CD4-positive, alpha-beta T cell treated with Interleukin-15 for 4 hours (primary cell): ENCODE results near the gene MGST2.
"Not testable (repeated sequence)": the region's sequence is repeated elsewhere in the genome, so short reads cannot be mapped to it uniquely, and the experiment has no call there.

Experiments
- DNase-seq: peaks from one replicate; pipeline ENCODE4 v3.0.0-alpha.2; 2020; ENCODE audit warnings: low spot score

The MGST2 gene

DNA sequence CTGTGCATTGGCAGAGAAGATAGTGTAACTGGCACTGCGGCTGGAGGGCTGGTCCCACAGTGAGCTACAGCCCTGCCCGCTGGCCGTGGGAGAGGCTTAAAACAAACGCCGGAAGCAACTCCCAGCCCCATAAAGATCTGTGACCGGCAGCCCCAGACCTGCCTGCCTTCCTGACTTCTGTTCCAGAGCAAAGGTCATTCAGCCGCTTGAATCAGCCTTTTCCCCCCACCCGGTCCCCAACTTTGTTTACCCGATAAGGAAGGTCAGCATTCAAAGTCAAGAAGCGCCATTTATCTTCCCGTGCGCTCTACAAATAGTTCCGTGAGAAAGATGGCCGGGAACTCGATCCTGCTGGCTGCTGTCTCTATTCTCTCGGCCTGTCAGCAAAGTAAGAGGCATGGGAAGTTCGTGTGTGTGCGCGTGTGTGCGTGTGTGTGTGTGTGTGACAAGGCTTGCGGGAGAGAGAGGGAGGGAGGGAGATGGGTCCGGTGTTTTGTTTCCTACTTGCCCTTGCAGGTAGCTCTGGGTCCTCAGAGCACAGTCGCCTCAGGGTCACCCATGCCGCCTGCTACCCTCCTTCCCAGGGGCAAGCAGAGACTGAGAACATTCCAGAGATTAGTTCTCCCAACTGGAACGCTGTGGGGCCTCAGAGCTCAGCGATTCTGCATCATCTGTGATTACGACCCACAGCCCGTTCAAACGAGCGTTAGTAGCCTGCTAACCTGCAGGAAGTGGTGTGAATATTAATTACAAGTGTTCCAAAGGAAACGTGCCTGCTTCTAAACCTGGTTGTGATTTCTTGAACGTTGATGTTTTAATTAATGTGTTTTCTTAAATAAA, at the start of gene MGST2:
Gene MGST2, plus strand, starts transcription at position 130 of the 840 bp plus-strand sequence. Its CDS starts 201 bp downstream, at position 331.
- peak; percentile 12 for DNase-seq

GRCh38 chr4:139617702-139618490, 47.7 kb upstream of the MGST2 start:
- DNase-seq: no peak

- DNase-seq: no peak
Observed at GRCh38 chr4:139619644-139620043, 46.0 kb upstream of the MGST2 start.

DNA sequence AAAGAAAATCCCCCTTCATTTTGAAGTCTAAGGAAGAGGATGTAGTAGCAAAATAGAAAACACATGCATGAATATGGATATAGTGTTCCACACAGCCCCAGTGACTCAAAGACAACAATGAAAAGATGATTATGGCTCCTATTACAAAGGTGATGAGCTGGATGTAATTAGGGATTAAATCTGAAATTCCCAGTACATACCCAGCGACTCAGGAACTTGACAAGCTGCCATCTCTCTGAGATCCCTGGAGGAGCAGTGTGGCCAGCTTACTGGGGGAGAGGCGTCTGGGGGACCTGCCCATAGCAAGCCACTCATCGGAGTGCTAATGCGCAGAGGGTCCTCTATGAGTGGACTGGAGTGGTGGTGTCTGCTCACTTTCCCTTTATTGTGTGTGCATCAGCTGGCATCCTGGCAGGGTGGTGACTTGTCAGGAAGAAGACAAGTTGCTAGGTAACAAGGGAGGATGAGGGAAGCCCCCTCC, 42.7 kb upstream of the MGST2 start:
- no peak for DNase-seq

DNA sequence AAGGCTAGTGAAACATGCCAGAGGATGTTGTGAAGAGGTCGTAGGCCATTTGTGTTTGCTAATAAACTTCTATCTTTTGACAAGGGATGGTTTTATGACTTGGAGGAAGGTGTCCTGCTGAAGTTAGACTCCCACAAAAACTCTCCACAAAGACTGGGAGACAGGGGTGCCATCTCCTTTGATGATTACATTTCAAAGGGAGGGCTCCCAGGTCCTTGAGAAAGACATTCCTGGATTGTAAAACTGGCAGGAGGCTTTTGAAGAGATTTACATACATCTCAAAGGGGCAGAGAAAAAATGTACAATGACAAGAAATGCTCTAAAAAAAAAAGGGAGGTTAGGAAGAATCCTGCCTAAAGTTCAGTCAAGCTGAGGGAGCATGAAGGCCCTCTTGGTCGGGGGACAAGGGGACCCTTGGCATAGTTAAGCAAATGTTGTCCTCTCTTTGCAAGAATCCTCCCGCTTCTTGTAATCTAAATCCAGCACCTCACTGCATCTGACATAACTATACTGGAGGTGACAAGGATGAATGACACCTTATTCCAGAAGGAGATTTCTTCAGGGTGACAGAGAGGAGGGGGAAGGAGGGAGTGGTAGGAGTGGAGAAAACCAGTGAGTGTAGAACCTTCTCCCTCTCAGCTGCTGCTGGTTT, 41.1 kb upstream of the MGST2 start:
- DNase-seq: no peak

GRCh38 chr4:139625093-139625455, 40.5 kb upstream of the MGST2 start:
- no peak for DNase-seq

- no peak for DNase-seq
Observed at GRCh38 chr4:139625482-139625881, 40.1 kb upstream of the MGST2 start.

GRCh38 chr4:139628184-139629012, 37.2 kb upstream of the MGST2 start:
- DNase-seq: no peak

DNA sequence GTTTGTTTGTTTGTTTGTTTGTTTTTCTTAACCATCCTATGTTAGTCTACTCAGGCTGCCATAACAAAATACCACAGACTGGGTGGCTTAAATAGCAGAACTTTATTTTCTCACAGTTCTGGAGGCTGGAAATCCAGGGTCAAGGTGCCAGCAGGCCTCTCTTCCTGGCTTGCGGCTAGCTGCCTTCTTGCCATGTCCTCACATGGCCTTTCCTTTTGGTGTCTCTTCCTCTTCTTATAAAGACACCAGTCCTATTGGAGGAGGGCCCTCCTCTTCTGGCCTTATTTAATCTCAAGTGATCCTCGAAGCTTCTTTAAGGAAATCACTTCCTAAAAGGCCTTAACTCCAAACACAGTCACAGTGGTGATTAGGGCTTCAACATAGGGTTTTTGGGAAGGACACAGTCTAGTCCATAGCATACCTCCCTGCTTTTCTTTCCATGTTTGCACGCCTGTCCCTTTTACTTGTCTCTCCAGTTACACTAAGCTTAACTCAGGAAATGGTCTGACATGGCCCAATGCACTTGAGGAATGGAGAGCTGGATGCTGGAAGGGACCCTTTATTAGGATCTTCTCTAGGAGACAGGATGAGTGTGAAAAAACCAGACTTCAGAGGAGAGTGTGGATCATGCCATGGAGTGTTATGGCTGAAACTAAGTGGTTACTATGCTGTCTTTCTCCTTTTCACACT, 36.0 kb upstream of the MGST2 start:
- no peak for DNase-seq

- no peak for DNase-seq
Observed at GRCh38 chr4:139630126-139630495, 35.5 kb upstream of the MGST2 start.

GRCh38 chr4:139630991-139631390, 34.6 kb upstream of the MGST2 start:
- DNase-seq: no peak

- DNase-seq: no peak
Observed at GRCh38 chr4:139631791-139632190, 33.8 kb upstream of the MGST2 start.

DNA sequence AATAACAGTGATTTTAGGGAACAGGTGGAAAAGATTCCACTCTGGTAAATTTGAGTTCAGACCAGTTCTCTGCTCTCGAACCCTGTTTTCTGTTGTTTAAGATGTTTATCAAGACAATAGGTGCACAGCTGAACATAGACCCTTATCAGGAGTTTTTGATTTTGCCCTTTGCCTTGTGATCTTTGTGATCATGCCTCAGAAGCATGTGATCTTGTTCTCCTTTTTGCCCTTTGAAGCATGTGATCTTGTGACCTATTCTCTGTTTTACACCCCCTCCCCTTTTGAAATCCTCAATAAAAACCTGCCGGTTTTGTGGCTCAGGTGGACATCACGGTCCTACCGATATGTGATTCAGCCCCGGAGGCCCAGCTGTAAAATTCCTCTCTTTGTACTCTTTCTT, 32.9 kb upstream of the MGST2 start:
- DNase-seq: not testable (repeated sequence)

- DNase-seq: no peak
Observed at GRCh38 chr4:139633195-139633594, 32.4 kb upstream of the MGST2 start.

DNA sequence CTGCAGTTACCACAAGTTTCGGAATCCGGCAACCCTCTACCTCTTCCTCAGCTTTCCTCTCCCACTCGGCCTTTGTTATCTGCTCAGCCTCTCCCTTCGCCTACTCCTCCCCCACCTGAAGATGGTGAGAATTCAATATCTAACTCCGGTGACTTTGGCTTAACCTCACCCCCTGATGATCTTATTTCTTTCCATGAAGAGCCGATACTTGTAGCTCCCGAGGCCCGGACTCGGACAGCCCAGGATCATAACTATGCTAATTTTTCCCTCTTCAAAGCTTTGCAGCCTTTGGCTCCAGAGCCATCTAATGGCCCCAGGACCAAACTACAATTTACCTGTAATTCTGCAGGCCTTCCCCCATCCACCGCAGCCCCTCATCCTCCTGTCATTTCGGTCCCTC, 32.0 kb upstream of the MGST2 start:
- DNase-seq: no peak

GRCh38 chr4:139635966-139636365, 29.7 kb upstream of the MGST2 start:
- no peak for DNase-seq

- DNase-seq: not testable (repeated sequence)
Observed at GRCh38 chr4:139638306-139638705, 27.3 kb upstream of the MGST2 start.

DNA sequence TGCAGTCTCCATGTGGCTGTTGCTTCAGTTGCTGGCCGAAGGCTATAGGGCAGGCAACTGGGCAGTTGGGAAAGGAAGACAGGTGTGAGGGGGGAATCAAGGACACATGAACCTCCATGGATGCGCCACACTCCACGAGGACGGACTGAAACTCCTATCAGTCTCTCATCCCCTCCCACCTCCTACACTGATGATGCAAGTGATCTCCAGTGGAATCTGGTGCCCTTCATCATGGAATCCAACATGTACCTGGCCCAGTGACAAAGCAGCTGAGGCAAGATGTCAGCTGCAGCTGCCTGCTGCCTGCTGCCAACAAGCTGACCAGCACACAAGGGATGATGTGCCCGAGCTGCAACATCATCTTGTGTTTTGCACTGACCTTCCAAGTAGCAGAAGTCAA, 26.0 kb upstream of the MGST2 start:
- no peak for DNase-seq

DNA sequence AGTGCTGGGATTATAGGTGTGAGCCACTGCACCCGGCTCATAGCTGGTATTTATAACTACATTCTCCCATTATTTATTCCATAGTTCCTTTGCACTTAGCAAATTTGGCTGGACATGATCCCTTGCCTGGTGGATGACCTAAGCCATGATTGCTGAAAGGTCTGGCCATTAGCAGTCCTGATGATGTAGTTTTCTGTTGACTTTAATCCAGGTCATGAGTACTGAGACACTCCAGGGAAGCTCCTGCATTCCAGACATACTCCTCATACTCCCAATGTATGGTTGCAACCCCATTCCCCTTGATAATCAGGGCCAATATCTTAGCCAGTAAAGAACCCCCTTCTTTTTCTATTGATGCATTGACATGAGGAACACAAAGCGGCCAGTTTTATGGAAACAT, 24.4 kb upstream of the MGST2 start:
- no peak for DNase-seq

DNA sequence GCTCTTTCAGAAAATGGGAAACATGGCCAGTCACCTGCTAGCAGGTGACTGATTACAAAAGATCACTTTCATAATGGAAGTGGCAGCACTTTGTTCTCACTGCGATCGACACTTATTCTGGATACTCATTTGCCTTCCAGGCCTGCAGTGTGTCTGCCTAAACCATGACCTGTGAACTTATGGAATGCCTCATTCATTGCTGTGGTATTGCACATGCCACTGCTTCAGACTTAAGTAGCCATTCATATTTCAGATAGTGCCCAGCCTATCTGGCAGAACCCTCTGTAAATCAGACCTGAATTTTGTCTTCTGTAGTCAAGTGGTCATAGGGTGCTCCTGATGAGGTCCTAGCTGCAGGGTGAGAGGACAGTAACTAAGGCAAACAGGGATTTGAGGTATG, 23.3 kb upstream of the MGST2 start:
- DNase-seq: no peak
